Glutamatergic neuron (in vitro differentiated cells): ENCODE measurements around the gene DAND5. TPM values are rescaled to one million over a fixed set of nuclear protein-coding genes. Genes with fewer than 3 reads are reported as not detected.

Experiments
- DNase-seq: peaks from one replicate; pipeline ENCODE4 v3.0.0; 2022
- H3K27ac Mint-ChIP-seq: one replicate; pipeline ENCODE4 v1.8.0; 2020; ENCODE audit warnings: mild to moderate bottlenecking, mixed read lengths, inconsistent platforms; ENCODE audit not compliant: unreplicated experiment
- H3K27me3 Mint-ChIP-seq: one replicate; pipeline ENCODE4 v1.8.0; 2020; ENCODE audit warnings: mild to moderate bottlenecking, moderate library complexity, mixed read lengths, inconsistent platforms; ENCODE audit not compliant: unreplicated experiment
- H3K36me3 Mint-ChIP-seq: one replicate; pipeline ENCODE4 v1.8.0; 2020; ENCODE audit warnings: mild to moderate bottlenecking, mixed read lengths, inconsistent platforms; ENCODE audit not compliant: unreplicated experiment
- H3K4me1 Mint-ChIP-seq: one replicate; pipeline ENCODE4 v1.8.0; 2020; ENCODE audit warnings: mild to moderate bottlenecking, low read depth, mixed read lengths, inconsistent platforms; ENCODE audit not compliant: unreplicated experiment
- H3K4me3 Mint-ChIP-seq: one replicate; pipeline ENCODE4 v1.8.0; 2020; ENCODE audit warnings: mild to moderate bottlenecking, mixed read lengths, inconsistent platforms; ENCODE audit not compliant: unreplicated experiment
- H3K9me3 Mint-ChIP-seq: one replicate; pipeline ENCODE4 v1.8.0; 2020; ENCODE audit warnings: mild to moderate bottlenecking, moderate library complexity, mixed read lengths, inconsistent platforms; ENCODE audit not compliant: unreplicated experiment
- CTCF ChIP-seq: fragments of 200-600 bp; sonication (generic); IDR thresholded peaks from one replicate; pipeline ENCODE4 v1.5.0; 2021; ENCODE audit not compliant: partially characterized antibody, unreplicated experiment
- total RNA-seq: library from RNA; stranded (reverse); fragmentation: NEBNext Ultra II Directional; extraction: Animal tissue kit (Norgen Biotek cat#: 25700); gene quantifications from one replicate; pipeline ENCODE4 v1.2.1, GENCODE V29; 2021; ENCODE audit not compliant: unreplicated experiment

Gene DAND5
- total RNA-seq, 1 donor from 2014 or later = 0.44 TPM

- Mint-ChIP-seq H3K4me3 (peak overlapping the region; percentile 92), H3K27me3 (peaks cover 14% of the 10 kb centered on the region), H3K9me3 (peaks cover 19% of the 10 kb centered on the region), H3K36me3 (no peaks in the 10 kb centered on the region), H3K27ac (peak overlapping the region; percentile 82), H3K4me1 (peaks cover 12% of the 10 kb centered on the region)
- peak; percentile 79 for DNase-seq
- no peak for TF ChIP-seq CTCF
These were observed 23.2 kb upstream of the DAND5 start for GRCh38 chr19:12946092-12946721.

- TF ChIP-seq CTCF = no peak
- H3K4me3 Mint-ChIP-seq = peak overlapping the region; percentile 92
- H3K27me3 Mint-ChIP-seq = peaks cover 17% of the 10 kb centered on the region
- H3K9me3 Mint-ChIP-seq = peaks cover 21% of the 10 kb centered on the region
- peaks cover 12% of the 10 kb centered on the region for H3K4me1 Mint-ChIP-seq
- peak overlapping the region; percentile 82 for H3K27ac Mint-ChIP-seq
- DNase-seq = no peak
- no peaks in the 10 kb centered on the region for H3K36me3 Mint-ChIP-seq
These were observed 22.5 kb upstream of the DAND5 start for GRCh38 chr19:12946731-12947496.

GRCh38 chr19:12947702-12948611, 21.4 kb upstream of the DAND5 start:
- Mint-ChIP-seq H3K9me3 (peaks cover 21% of the 10 kb centered on the region), H3K27ac (peak overlapping the region; percentile 5), H3K4me3 (no peak overlapping the region), H3K36me3 (no peaks in the 10 kb centered on the region), H3K4me1 (peaks cover 19% of the 10 kb centered on the region), H3K27me3 (peaks cover 17% of the 10 kb centered on the region)
- no peak for DNase-seq
- no peak for TF ChIP-seq CTCF

GRCh38 chr19:12948612-12949362, 20.6 kb upstream of the DAND5 start:
- H3K27ac Mint-ChIP-seq = no peak overlapping the region

More at GRCh38 chr19:12948612-12949362, 20.6 kb upstream of the DAND5 start:
- Mint-ChIP-seq H3K36me3 (no peaks in the 10 kb centered on the region), H3K4me1 (peaks cover 22% of the 10 kb centered on the region), H3K27me3 (peaks cover 20% of the 10 kb centered on the region), H3K4me3 (no peak overlapping the region), H3K9me3 (peaks cover 23% of the 10 kb centered on the region)
- no peak for TF ChIP-seq CTCF
- no peak for DNase-seq
